Right ventricle myocardium superior (tissue), 1 donor: ENCODE data around the gene AMIGO2. TPM values are rescaled to one million over a fixed set of nuclear protein-coding genes. Genes with fewer than 3 reads are reported as not detected.
A peak's percentile ranks its signal among the peaks of the same experiment; 100 is the strongest.
"Not testable (repeated sequence)": the region's sequence is repeated elsewhere in the genome, so short reads cannot be mapped to it uniquely, and the experiment has no call there.

Experiments
- ATAC-seq: fragments of 200-7000 bp; cut with Tn5 transposase; one replicate; pipeline ENCODE4 v1.9.1; 2020; ENCODE audit warnings: mild to moderate bottlenecking; ENCODE audit not compliant: poor library complexity
- DNase-seq: peaks from one replicate; pipeline ENCODE4 v3.0.0-alpha.2; 2020
- intact Hi-C: fragments of 100-400 bp; cut with DNase I; formaldehyde crosslinking; loops from one replicate; pipeline ENCODE4 v1.11.2; 2022
- total RNA-seq: library from RNA; stranded (reverse); fragmentation: NEBNext Ultra II Directional; extraction: Animal tissue kit (Norgen Biotek cat#: 25700); gene quantifications from one replicate; pipeline ENCODE4 v1.2.1, GENCODE V29; 2021
- donor health status: DM: no; HTN: yes; CAD: no; lungs with severe emphysema.

Gene AMIGO2
- total RNA-seq, 1 donor from 2014 or later: 2.0 TPM

- intact Hi-C loops: loop anchor here (10.0 kb wide), 1 partner anchor 226 kb away; no protein-coding TSS in a partner anchor
- DNase-seq (peak; percentile 47), ATAC-seq (peak; percentile 54)
Observed at GRCh38 chr12:47078733-47079467, 859 bp downstream of the AMIGO2 start.

- intact Hi-C loops: loop anchor here (10.0 kb wide), 1 partner anchor 227 kb away; no protein-coding TSS in a partner anchor
- ATAC-seq (no peak), DNase-seq (no peak)
Observed at GRCh38 chr12:47078086-47078395, 1.7 kb downstream of the AMIGO2 start.

GRCh38 chr12:47077206-47078085, 2.3 kb downstream of the AMIGO2 start:
- ATAC-seq (no peak), DNase-seq (no peak)
- intact Hi-C loops: loop anchor here (10.0 kb wide), 1 partner anchor 227 kb away; no protein-coding TSS in a partner anchor

- intact Hi-C loops: loop anchor here (10.0 kb wide), 1 partner anchor 229 kb away; no protein-coding TSS in a partner anchor
- no peak for ATAC-seq
- DNase-seq: no peak
Observed at GRCh38 chr12:47075192-47076084, 4.3 kb downstream of the AMIGO2 start.

- intact Hi-C loops: loop anchor here (10.0 kb wide), 1 partner anchor 230 kb away; no protein-coding TSS in a partner anchor
- DNase-seq (no peak), ATAC-seq (no peak)
Observed at GRCh38 chr12:47074757-47075156, 5.0 kb downstream of the AMIGO2 start.

GRCh38 chr12:47073951-47074350, 5.8 kb downstream of the AMIGO2 start:
- DNase-seq (no peak), ATAC-seq (no peak)
- intact Hi-C loops: loop anchor here (10.0 kb wide), 1 partner anchor 231 kb away; no protein-coding TSS in a partner anchor

- intact Hi-C loops: loop anchor here (10.0 kb wide), 1 partner anchor 233 kb away; no protein-coding TSS in a partner anchor
- ATAC-seq (no peak), DNase-seq (no peak)
Observed at GRCh38 chr12:47071241-47071852, 8.4 kb downstream of the AMIGO2 start.

GRCh38 chr12:47070310-47070709, 9.4 kb downstream of the AMIGO2 start:
- intact Hi-C loops: loop anchor here (10.0 kb wide), 1 partner anchor 234 kb away; no protein-coding TSS in a partner anchor
- DNase-seq (no peak), ATAC-seq (no peak)

- no peak for DNase-seq
- ATAC-seq: no peak
- intact Hi-C loops: no loop called here
Observed at GRCh38 chr12:47068539-47068938, 11.2 kb downstream of the AMIGO2 start.

- intact Hi-C loops: no loop called here
- DNase-seq: no peak
- no peak for ATAC-seq
Observed at GRCh38 chr12:47067771-47068431, 11.9 kb downstream of the AMIGO2 start.

- DNase-seq: no peak
- intact Hi-C loops: no loop called here
- no peak for ATAC-seq
Observed at GRCh38 chr12:47067176-47067575, 12.6 kb downstream of the AMIGO2 start.

- intact Hi-C loops: no loop called here
- no peak for ATAC-seq
- DNase-seq: no peak
Observed at GRCh38 chr12:47066278-47067025, 13.3 kb downstream of the AMIGO2 start.

GRCh38 chr12:47065546-47065945, 14.2 kb downstream of the AMIGO2 start:
- ATAC-seq (no peak), DNase-seq (no peak)
- intact Hi-C loops: no loop called here

GRCh38 chr12:47058640-47059039, 21.1 kb downstream of the AMIGO2 start:
- ATAC-seq, intact Hi-C loops, DNase-seq: not testable (repeated sequence)

- DNase-seq, intact Hi-C loops, ATAC-seq: not testable (repeated sequence)
Observed at GRCh38 chr12:47056944-47057343, 22.8 kb downstream of the AMIGO2 start.

- ATAC-seq, intact Hi-C loops, DNase-seq: not testable (repeated sequence)
Observed at GRCh38 chr12:47055856-47056255, 23.9 kb downstream of the AMIGO2 start.

GRCh38 chr12:47054659-47055058, 25.1 kb downstream of the AMIGO2 start:
- DNase-seq (no peak), ATAC-seq (no peak)
- intact Hi-C loops: no loop called here
